ENCODE results near the gene INAFM2.
A peak's percentile ranks its signal among the peaks of the same experiment; 100 is the strongest.

Gene INAFM2

GRCh38 chr15:40337597-40337996, 14.1 kb downstream of the INAFM2 start:
- no peak overlapping the region for H3K27ac ChIP-seq (ENCODE audit: low read length)
- no peaks in the 10 kb centered on the region for H3K79me2 ChIP-seq (ENCODE audit: low read length)
- peaks cover 12% of the 10 kb centered on the region; the same call in 1 of the 2 replicates for H3K4me1 ChIP-seq (ENCODE audit: low read length)
- no peak overlapping the region for H3K4me3 ChIP-seq (ENCODE audit: low read length)
- H3K27me3 ChIP-seq (replicated peaks; ENCODE audit: insufficient read depth, low read length), result no peaks in the 10 kb centered on the region
- H3K9me2 ChIP-seq (replicated peaks; ENCODE audit: insufficient read depth, low read length), result no peaks in the 10 kb centered on the region
- no peaks in the 10 kb centered on the region for H4K20me1 ChIP-seq (ENCODE audit: insufficient read depth, low read length)
- H3F3A ChIP-seq (ENCODE audit: insufficient read depth, low read length), result no peaks in the 10 kb centered on the region
- no peaks in the 10 kb centered on the region for H3K9me3 ChIP-seq (replicated peaks; ENCODE audit: insufficient read depth, low read length)
- H3K9ac ChIP-seq (ENCODE audit: low read length), result no peak overlapping the region
- no peak for DNase-seq
- H3K4me2 ChIP-seq (ENCODE audit: low read depth, low read length), result peak overlapping the region; percentile 49; the same call in 1 of the 2 replicates
- no peaks in the 10 kb centered on the region for H3K36me3 ChIP-seq (replicated peaks; ENCODE audit: insufficient read depth, low read length)
- peak overlapping the region; percentile 58; the same call in 1 of the 2 replicates for H2AFZ ChIP-seq (ENCODE audit: low read length)
- no peak for TF ChIP-seq CTCF (IDR thresholded peaks at IDR 0.05; ENCODE audit: low read length)
- TF ChIP-seq EZH2 (optimal IDR thresholded peaks at IDR 0.05; ENCODE audit: low read depth, low read length), result no peak
- no peak for TF ChIP-seq EZH2phosphoT487 (IDR thresholded peaks at IDR 0.05; ENCODE audit: low read length)

GRCh38 chr15:40338041-40338657, 14.7 kb downstream of the INAFM2 start:
- no peaks in the 10 kb centered on the region for H3K36me3 ChIP-seq (replicated peaks; ENCODE audit: insufficient read depth, low read length)
- no peak overlapping the region for H3K27ac ChIP-seq (ENCODE audit: low read length)
- TF ChIP-seq EZH2phosphoT487 (IDR thresholded peaks at IDR 0.05; ENCODE audit: low read length) (no peak), CTCF (IDR thresholded peaks at IDR 0.05; ENCODE audit: low read length) (peak; percentile 95), EZH2 (optimal IDR thresholded peaks at IDR 0.05; ENCODE audit: low read depth, low read length) (no peak)
- no peaks in the 10 kb centered on the region for H4K20me1 ChIP-seq (ENCODE audit: insufficient read depth, low read length)
- H3K4me2 ChIP-seq (ENCODE audit: low read depth, low read length), result peak overlapping the region; percentile 49
- peak overlapping the region; percentile 58; the same call in 1 of the 2 replicates for H2AFZ ChIP-seq (ENCODE audit: low read length)
- H3K9ac ChIP-seq (ENCODE audit: low read length), result no peak overlapping the region
- H3K9me3 ChIP-seq (replicated peaks; ENCODE audit: insufficient read depth, low read length), result no peaks in the 10 kb centered on the region
- no peaks in the 10 kb centered on the region for H3K9me2 ChIP-seq (replicated peaks; ENCODE audit: insufficient read depth, low read length)
- H3K4me1 ChIP-seq (ENCODE audit: low read length), result peaks cover 12% of the 10 kb centered on the region; the same call in 1 of the 2 replicates
- peak; percentile 58 for DNase-seq
- no peaks in the 10 kb centered on the region for H3K79me2 ChIP-seq (ENCODE audit: low read length)
- H3K4me3 ChIP-seq (ENCODE audit: low read length), result no peak overlapping the region
- no peaks in the 10 kb centered on the region for H3F3A ChIP-seq (ENCODE audit: insufficient read depth, low read length)
- no peaks in the 10 kb centered on the region for H3K27me3 ChIP-seq (replicated peaks; ENCODE audit: insufficient read depth, low read length)

GRCh38 chr15:40338921-40339620, 15.6 kb downstream of the INAFM2 start:
- H3K27ac ChIP-seq (ENCODE audit: low read length), result no peak overlapping the region
- no peaks in the 10 kb centered on the region for H3K9me3 ChIP-seq (replicated peaks; ENCODE audit: insufficient read depth, low read length)
- H3K4me2 ChIP-seq (ENCODE audit: low read depth, low read length), result no peak overlapping the region
- no peak overlapping the region for H2AFZ ChIP-seq (ENCODE audit: low read length)
- no peaks in the 10 kb centered on the region for H3K9me2 ChIP-seq (replicated peaks; ENCODE audit: insufficient read depth, low read length)
- TF ChIP-seq EZH2 (optimal IDR thresholded peaks at IDR 0.05; ENCODE audit: low read depth, low read length), result no peak
- TF ChIP-seq CTCF (IDR thresholded peaks at IDR 0.05; ENCODE audit: low read length), result no peak
- TF ChIP-seq EZH2phosphoT487 (IDR thresholded peaks at IDR 0.05; ENCODE audit: low read length), result no peak
- H3K4me3 ChIP-seq (ENCODE audit: low read length), result no peak overlapping the region
- no peaks in the 10 kb centered on the region for H3F3A ChIP-seq (ENCODE audit: insufficient read depth, low read length)
- H3K36me3 ChIP-seq (replicated peaks; ENCODE audit: insufficient read depth, low read length), result no peaks in the 10 kb centered on the region
- no peak overlapping the region for H3K9ac ChIP-seq (ENCODE audit: low read length)
- peaks cover 9% of the 10 kb centered on the region; the same call in 1 of the 2 replicates for H3K4me1 ChIP-seq (ENCODE audit: low read length)
- no peaks in the 10 kb centered on the region for H3K27me3 ChIP-seq (replicated peaks; ENCODE audit: insufficient read depth, low read length)
- H3K79me2 ChIP-seq (ENCODE audit: low read length), result no peaks in the 10 kb centered on the region
- H4K20me1 ChIP-seq (ENCODE audit: insufficient read depth, low read length), result no peaks in the 10 kb centered on the region
- DNase-seq, result no peak
